HG02571 (cell line): ENCODE measurements around the gene SLC26A5.
A peak's percentile ranks its signal among the peaks of the same experiment; 100 is the strongest.
"Not testable (repeated sequence)": the region's sequence is repeated elsewhere in the genome, so short reads cannot be mapped to it uniquely, and the experiment has no call there.

ENCODE experiments used
- ATAC-seq: cut with Tn5 transposase; IDR thresholded peaks from one replicate; pipeline ENCODE4 v1.9.1; 2021; ENCODE audit warnings: mild to moderate bottlenecking, moderate library complexity; ENCODE audit not compliant: unreplicated experiment

The SLC26A5 gene, protein sequence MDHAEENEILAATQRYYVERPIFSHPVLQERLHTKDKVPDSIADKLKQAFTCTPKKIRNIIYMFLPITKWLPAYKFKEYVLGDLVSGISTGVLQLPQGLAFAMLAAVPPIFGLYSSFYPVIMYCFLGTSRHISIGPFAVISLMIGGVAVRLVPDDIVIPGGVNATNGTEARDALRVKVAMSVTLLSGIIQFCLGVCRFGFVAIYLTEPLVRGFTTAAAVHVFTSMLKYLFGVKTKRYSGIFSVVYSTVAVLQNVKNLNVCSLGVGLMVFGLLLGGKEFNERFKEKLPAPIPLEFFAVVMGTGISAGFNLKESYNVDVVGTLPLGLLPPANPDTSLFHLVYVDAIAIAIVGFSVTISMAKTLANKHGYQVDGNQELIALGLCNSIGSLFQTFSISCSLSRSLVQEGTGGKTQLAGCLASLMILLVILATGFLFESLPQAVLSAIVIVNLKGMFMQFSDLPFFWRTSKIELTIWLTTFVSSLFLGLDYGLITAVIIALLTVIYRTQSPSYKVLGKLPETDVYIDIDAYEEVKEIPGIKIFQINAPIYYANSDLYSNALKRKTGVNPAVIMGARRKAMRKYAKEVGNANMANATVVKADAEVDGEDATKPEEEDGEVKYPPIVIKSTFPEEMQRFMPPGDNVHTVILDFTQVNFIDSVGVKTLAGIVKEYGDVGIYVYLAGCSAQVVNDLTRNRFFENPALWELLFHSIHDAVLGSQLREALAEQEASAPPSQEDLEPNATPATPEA

DNA sequence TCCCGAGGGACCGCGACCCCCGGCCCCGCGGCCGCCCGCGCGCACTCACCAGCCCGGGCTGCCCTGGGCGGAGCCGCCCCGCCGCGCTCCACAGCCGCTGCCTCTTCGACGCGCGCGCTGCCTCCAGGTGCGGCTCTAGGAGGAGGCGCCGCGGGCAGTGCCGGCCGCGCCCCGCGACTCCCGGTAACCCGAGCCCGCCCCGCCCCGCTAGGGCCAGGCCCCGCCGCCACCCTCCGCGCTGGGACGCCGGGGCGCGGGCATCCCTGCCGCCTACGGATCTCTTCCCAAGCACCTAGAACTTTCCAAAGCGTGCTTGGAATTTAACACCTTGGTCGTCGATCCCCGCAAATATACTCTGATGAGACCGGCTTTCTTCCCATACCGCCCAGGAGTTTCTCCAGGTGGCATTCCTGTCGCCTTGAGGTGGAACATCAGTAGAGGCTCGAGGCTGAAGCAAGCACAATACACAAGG lies at the start of gene SLC26A5:
SLC26A5 (minus strand) TSS at position 159 of the 472 bp plus-strand sequence. CDS start 24,693 bp downstream, outside the sequence.
- no peak for ATAC-seq

DNA sequence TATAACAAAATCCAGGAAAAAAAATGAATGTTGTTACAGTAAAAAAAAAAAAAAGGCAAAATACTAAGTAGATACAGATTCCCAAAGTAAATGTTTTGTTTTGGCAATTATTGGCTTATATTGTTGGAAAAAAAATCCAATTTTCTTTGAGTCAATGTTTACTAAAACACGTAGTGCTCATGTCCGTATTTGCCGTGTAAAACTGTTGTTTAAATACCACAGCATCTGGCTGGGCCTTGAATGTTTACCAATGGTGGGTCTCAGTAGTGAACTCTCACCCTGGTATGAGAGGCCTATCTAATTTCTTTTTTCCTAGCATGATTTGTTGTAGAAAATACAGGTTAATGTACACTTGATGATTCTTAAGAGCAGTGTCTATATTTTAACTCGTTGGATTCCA lies 41.4 kb upstream of the SLC26A5 start:
- no peak for ATAC-seq

DNA sequence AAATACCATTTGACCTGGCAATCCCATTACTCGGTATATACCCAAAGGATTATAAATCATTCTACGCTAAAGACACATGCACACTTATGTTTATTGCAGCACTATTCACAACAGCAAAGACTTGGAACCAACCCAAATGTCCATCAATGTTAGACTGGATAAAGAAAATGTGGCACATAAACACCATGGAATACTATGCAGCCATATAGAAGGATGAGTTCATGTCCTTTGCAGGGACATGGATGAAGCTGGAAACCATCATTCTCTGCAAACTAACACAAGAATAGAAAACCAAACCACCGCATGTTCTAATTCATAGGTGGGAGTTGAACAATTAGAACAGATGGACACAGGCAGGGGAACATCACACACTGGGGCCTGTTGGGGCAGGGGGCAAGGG lies 40.9 kb upstream of the SLC26A5 start:
- ATAC-seq, result not testable (repeated sequence)

DNA sequence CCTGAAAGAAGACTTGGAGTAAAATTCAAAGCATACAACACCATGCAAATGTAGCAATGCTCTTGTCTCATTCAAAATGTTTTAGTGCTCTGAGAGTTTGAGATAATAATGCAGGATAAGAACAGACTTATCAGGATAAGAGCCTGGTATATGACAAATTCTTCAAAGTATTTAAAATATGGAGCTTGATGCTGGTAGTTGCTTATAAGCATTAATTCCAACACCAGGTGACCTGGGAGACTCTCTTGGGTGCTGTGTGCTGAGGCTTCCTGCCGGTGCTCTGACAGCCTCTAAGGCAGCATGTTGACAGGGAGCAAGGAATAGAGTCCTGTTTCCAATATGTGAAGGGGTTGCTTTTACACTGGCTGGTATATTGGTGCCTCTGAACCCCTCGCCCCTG lies 34.8 kb upstream of the SLC26A5 start:
- ATAC-seq, result no peak

DNA sequence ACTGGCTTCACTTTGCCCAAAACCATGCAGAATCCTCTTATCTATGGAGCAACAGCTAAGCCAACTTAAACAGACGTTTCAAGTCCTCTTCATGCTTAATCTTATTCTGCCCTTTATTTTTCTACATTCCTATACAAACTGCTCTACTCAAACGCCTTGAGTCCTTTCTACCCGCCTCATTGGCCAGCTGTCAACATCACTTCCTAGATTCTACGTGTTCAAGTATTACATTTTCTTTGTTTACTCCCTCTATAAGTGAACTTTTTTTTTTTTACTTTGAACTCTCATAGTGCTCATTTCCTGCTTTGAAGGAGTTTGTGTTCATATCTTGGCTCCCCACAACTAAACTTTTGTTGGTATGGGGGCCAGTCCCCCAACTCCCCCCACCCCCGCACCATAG lies 28.9 kb upstream of the SLC26A5 start:
- ATAC-seq, result no peak

DNA sequence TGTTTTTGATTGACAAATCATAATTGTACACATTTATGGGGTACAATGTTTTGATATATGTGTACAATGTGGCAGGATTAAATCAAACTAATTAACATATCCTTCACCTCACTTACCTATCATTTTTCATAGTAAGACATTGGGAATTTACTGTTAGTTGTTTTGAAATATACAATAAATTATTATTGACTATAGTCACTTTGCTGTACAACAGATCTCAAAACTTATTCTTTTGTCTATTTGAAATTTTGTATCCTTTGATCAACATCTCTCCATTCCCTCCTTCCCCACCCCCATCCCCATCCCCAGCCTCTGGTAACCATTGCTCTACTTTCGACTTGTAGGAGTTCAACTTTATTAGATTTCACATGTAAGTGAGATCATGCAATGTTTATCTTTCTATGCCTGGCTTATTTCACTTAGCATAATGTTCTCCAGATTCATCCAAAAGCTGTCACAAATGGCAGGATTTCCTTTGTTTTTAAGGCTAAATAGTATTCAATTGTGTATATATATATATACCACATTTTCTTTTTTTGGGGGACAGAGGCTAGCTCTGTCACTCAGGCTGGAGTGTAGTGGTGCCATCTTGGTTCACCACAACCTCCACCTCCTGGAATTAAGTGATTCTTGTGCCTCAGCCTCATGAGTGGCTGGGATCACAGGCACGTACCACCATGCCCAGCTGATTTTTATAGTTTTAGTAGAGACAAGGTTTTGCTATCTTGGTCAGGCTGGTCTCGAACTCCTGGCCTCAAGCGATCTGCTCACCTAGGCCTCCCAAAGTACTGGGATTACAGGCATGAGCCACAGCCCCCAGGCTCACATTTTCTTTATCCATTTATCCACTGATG lies 23.3 kb upstream of the SLC26A5 start:
- ATAC-seq, result no peak

DNA sequence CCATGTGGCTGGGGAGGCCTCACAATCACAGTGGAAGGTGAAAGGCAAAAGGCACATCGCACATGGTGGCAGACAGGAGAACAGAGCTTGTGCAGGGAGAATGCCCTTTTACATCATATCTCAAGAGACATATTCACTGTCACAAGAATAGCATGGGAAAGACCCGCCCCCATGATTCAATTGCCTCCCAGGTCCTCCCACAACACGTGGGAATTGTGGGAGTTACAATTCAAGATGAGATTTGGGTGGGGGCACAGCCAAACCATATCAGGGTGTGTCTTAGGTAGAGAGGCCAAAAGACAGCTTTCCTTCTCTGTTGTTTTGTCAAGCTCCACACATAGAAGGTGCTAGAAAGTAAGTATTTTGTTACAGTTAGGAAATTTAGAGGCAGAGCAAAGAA lies 20.8 kb upstream of the SLC26A5 start:
- ATAC-seq, result no peak

DNA sequence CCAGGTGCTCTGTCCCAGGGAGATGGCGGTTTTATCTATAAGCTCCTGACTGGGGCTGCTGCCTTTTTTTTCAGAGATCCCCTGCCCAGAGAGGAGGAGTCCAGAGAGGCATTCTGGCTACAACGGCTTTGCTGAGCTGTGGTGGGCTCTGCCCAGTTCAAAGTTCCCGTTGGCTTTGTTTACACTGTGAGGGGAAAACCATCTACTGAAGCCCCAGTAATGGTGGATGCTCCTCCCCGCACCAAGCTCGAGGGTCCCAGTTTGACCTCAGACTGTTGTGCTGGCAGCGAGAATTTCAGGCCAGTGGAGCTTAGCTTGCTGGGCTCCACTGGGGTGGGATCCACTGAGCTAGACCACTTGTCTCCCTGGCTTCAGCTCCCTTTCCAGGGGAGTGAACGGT lies 16.4 kb upstream of the SLC26A5 start:
- ATAC-seq, result no peak

DNA sequence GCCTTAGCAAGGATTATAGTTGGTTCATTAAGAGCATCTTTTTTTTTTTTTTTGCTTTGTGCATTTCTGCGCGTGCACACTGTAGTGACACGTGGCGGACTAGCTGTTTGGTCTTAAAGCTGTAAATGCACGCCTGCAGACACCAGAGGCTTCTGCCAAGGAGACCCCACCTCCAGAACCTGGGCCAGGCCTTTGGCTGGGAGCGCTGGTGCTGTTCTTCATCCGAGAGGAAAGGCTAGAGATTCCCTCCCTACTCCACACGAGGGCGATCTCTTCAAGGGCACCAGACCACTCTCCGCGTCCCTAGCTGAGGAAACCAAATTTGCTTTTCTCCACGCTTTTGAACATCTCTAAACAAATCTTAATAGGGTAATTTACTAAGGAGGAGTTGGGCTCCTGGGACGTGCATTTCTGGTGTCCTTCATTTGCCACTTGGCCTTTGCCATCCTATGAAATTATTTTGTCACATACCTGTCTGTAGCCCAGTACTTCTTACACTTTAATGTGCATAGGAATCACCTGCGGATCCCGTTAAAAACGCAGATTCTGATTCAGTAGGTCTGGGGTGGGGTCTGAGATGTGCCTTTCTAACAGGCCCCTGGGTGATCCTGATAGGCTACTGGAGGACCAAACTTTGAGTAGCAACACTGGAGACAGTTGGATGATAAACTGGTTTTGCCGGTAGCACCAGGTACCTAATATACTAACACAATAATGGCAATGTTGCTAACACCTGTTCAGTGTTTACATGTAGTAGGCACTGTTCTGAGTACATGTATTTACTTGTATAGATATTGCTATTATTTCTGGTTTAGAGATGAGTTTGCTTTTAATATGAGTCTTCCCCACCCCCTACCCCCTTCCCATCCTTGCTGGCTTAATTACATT lies 1.3 kb upstream of the SLC26A5 start:
- ATAC-seq, result peak; percentile 58

DNA sequence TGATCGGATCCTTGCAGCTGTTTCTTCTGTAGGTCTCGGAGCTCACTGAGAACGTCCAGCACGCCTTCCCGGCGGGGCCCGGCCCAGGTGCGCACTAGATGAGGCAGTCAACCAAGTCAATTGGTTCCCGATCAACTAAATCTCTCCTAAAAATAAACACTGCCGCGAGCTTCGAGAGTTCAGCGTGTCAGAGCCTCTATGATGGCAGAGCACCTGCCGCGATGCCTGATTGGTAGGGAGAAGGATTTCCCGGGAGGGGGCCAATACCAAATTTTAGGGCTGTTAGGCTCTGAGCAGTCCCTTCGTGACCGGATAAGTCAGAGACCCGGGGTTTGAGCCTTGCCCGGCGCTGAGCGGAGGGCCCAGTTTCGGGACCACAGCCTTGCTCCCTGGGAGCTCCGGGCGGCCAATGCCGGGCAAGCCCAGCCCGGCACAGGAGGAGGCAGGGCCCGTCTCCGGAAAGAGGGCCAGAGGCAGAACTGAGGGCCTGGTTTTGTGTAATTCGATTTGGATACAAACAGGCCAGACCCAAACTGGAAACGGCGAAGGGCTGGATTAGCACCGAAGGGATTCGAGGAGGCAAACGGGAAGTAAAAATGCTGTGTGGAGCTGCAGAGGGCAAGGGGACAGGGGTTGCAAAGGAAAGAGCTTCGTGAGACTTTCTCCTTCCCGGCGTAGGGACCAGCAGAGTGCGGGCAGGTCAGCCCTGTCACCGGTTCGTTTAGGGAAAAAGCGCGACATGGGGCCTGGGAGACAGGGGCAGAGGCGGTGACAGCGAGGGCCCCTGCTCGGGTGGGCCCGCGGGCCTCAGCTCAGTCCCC lies 569 bp downstream of the SLC26A5 start:
- ATAC-seq, result no peak

DNA sequence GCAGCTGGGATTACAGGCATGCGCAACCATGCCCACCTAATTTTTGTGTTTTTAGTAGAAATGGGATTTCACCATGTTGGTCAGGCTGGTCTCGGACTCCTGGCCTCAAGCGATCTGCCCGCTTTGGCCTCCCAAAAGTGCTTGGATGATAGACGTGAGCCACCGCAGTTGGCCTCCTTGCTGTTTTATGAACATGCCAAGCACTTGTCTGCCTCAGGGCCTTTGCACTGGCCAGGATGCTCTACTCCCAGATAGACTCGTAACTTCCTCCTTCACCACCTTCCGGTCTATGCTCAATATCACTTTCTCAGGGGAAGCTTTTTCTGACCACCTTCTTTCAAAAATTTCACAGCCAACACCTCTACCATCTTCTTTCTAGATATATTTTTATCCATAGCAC lies 6.3 kb downstream of the SLC26A5 start:
- no peak for ATAC-seq

DNA sequence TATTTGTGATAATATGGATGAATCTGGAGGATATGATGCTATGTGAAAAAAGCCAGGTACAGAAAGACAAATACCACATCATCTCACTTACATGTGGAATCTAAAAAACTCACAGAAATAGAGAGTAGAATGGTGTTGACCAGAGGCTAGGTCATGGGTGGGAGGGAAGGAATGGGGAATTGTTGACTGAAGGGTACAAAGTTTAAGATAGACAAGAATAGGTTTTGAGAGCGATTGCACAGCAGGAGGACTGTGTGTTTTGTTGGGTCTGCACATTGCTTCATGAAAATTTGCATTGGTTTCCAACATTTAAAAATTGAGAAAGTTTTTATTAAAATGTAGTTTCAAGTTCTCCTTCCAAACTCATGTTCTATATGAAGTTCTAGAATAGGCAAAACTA lies 8.4 kb downstream of the SLC26A5 start:
- no peak for ATAC-seq

DNA sequence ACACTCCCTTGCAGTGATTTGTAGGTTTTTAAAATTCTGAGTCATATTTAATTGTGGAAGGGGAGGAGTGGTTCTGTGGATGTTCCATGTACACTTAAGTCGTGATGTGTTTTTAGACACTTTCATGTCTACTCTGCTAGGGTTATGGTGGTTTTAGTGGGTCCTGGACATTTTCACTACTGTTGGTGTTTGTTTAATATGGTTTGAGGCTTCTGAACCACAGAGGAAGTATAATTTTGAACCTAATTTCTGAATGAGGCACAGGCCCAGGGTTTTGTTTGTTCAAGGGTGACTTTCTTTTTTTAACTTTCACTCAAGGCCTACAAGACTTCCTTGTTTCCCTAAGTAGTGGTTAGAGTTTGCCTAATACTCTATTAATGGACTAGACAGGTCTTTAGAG lies 13.3 kb downstream of the SLC26A5 start:
- no peak for ATAC-seq

DNA sequence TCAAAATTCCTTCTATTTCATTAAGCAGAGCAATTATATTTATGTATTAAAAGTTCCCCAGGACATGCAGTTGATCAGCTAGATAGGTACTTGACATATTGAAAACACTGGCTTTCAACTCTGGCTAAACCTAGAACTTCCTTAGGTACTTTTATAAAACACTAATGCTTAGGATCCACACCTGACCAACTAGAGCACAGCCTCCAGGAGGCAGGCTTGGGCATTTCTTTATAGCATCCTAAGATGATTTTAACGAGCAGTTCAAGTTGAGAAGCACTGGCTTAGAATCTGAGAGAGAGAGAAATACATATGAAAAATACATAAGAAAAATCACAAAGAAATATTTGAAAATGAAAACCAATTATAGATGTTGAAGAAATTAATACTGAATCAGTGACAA lies 20.8 kb downstream of the SLC26A5 start:
- ATAC-seq, result no peak

DNA sequence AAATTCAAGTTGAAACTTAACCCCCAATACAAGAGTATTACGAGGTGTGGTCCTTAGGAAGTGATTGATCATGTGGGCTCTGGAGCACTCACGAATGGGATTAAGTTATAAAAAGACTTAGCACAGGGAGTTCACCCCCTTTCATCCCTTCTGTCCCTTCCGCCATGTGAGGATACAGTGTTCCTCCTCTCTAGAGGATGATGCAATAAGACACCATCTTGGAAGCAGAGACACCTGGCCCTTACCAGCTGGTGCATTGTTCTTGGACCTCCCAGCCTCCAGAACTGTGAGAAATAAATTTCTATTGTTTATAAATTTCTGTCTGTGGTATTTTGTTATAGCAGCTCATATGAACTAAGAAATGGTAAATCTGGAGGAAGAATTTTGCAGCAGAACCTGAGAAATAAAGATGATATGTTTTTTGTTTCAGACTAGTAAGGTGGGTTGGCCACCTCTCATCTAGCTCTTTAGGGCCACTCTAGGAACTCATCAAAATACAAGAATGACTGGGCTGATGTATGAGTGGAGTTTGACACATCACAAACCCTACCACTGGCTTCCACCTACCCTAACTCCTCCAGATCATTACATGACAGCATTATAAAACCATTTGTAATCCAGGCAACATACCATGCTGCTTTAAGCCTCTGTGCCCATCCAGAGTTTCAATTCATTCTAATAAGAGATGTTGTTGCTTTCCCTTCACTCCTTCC lies 22.4 kb downstream of the SLC26A5 start:
- ATAC-seq, result no peak

DNA sequence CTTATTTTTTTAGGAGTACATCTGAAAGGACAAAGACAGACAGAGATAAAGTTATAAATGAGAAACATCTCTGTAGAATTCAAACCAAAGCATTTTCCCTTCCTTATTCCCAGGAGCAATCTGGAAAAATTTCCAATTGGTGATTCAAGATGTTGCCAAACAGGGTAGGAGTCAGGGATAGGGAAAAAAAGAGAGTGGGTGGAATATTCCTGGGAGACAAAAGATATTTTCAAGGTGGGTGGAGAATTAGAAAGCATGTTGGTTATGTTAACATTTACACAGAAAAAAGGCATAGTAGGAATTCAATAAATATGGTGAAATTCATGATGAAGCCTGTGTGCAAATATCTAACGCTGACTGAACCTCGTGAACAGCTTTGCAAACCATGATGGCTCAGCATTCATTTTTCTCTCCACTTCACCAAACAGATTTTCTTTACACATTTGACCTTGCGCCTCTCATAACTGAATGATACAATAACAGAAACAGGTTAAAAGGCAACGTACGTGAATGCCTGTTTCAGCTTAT lies 25.1 kb downstream of the SLC26A5 start:
- no peak for ATAC-seq

DNA sequence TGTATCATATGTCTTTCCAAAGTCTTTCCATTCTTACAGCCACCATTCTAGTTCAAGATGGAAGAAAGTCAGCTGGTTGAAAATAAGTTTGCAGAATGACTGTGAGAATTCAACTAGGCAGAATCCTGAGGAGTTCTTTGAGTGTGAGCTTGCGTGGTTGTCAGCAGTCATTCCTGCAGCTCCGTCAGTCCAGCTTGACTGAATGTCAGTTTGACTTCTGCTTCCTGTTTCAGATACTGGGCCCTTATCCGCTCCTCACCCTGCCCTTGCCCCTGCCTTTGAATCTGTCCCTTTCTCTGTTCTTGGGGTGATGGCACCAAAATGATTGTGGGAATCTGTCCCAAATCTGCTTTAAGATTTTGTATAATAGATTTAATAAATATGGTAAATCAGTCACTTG lies 27.8 kb downstream of the SLC26A5 start:
- no peak for ATAC-seq

DNA sequence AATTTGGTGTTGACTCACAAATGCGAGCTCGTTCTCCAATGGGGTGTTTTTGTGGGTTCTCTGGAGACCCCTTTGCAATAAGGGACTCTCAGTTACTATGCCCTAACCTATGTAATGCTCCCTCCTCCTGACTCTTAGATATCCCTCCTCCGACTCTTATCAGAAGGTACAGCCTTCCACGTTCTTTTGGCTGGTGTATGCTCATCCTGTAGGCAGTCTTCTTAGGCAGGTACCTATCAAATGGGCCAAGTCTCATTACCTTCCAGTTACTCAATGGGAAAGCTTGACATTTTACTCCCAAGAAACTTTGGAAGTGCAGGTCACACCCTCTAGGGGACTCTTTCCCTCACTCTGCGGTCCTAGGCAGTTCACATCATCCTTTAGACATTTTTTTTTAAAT lies 32.6 kb downstream of the SLC26A5 start:
- ATAC-seq, result no peak

DNA sequence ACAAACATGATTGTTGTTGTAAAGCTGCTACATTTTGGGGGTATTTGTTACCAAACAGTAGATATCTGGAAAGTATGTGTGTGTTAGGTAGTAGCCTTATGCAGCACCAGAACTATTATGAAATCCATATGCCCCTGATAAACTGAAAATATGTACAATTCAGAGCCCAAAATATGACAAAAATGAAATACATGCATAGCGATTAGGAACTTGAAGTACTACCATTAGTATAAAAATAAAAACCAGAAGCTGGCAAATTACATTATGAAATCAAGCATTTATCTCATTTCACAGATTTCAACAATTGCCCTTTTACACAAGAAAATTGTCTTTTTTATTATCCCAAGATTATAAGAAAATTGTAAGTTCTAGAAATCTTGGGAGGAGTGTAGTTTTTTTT lies 33.9 kb downstream of the SLC26A5 start:
- no peak for ATAC-seq
